ENCODE data around the gene UBE2I.
"Not testable (repeated sequence)": the region's sequence is repeated elsewhere in the genome, so short reads cannot be mapped to it uniquely, and the experiment has no call there.

The UBE2I gene

DNA sequence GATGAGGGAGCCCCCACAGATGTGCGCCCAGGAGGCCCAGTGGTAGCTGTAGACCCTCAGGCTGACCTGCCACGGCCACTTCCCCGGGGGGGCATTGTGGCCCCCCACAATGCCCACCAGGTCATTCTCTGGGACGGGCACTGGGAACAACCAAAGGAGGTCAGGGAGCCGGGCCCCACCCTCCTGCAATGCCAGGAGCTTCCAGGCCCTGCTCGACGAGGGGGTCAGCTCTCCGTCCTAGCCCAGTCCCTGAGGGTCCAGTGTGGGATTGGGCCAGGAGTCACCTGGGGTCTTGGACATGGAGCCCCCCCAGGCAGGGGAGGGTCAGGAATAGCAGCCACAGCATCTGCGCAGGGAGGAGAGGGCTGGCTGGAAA lies 46.6 kb upstream of the UBE2I start:
- no peak overlapping the region for H3K4me3 ChIP-seq (replicated peaks; ENCODE audit: low read depth, low read length)
- DNase-seq (ENCODE audit: extremely low read depth, low read depth), result no peak
- TF ChIP-seq, protein P1, sequence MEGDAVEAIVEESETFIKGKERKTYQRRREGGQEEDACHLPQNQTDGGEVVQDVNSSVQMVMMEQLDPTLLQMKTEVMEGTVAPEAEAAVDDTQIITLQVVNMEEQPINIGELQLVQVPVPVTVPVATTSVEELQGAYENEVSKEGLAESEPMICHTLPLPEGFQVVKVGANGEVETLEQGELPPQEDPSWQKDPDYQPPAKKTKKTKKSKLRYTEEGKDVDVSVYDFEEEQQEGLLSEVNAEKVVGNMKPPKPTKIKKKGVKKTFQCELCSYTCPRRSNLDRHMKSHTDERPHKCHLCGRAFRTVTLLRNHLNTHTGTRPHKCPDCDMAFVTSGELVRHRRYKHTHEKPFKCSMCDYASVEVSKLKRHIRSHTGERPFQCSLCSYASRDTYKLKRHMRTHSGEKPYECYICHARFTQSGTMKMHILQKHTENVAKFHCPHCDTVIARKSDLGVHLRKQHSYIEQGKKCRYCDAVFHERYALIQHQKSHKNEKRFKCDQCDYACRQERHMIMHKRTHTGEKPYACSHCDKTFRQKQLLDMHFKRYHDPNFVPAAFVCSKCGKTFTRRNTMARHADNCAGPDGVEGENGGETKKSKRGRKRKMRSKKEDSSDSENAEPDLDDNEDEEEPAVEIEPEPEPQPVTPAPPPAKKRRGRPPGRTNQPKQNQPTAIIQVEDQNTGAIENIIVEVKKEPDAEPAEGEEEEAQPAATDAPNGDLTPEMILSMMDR (IDR thresholded peaks at IDR 0.05; ENCODE audit: low read depth, low read length, missing control alignments), result no peak

DNA sequence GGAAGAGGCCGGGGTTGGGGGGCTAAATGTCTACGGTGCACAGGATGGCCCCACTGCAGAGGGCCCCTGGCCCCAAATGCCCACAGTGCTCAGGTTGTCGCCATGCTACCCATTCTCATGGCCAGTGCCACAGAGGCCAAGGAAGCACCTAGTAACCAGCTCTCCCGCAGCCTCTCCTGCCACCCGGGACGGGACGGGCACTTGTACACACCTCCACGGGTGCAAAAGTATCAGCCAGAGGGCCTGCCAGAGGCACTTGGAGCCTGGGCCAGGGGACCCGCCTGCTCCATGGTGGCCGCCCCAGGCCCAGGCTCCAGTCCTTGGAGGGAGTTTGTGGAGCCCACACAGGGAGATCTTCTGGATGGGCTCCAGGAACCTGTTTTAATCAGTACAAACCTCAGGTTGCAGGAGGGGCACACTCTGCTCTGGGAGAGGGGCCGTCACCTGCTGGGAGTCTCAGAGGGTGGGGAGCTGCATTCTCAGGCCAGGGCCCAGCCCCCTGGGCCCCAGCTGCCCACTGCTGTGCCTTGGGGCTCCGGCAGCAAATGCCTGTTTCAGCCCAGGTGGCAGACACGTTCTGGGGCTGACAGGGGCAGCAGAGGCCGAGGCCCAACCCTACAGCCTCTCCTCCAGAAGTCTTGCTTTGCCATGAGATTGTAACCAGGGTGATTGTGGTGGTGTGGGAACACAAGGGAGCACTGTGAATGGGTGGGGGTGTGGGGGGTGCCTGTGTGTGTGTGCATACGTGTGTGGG lies 45.7 kb upstream of the UBE2I start:
- no peak overlapping the region for H3K4me3 ChIP-seq (replicated peaks; ENCODE audit: low read depth, low read length)
- TF ChIP-seq, protein P1 (IDR thresholded peaks at IDR 0.05; ENCODE audit: low read depth, low read length, missing control alignments), result no peak
- DNase-seq (ENCODE audit: extremely low read depth, low read depth), result no peak

DNA sequence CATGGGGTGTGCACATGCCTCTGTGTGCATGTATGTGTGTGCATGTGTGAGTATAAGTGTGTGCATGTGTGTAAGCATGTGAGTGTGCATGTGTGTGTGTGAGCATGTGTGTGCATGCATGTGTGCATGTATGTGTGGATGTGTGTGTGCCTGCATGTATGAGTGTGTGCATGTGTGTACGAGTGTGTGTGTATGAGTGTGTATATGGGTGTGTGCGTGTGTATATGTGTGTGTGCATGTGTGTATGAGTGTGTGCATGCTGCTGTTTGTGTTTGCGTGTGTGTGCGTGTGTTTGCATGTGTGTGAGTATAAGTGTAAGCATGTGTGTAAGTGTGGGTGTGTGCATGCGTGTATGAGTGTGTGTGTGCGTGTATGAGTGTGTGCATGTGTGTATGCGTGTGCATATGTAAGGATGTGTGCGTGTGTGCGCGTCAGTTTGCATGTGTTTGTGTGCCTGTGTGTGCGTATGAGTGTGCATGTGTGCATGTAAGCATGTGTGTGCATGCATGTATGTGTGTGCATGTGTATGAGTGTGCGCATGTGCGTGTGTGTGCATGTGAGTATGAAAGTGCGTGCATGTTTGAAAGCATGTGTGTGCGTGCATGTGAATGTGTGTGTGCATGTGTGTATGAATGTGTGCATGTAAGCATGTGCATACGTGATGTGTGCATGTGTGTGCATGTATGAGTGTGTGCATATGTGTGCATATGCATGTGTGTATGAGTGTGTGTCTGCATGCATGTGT lies 44.9 kb upstream of the UBE2I start:
- DNase-seq (ENCODE audit: extremely low read depth, low read depth), result no peak
- TF ChIP-seq, protein P1 (IDR thresholded peaks at IDR 0.05; ENCODE audit: low read depth, low read length, missing control alignments), result no peak

DNA sequence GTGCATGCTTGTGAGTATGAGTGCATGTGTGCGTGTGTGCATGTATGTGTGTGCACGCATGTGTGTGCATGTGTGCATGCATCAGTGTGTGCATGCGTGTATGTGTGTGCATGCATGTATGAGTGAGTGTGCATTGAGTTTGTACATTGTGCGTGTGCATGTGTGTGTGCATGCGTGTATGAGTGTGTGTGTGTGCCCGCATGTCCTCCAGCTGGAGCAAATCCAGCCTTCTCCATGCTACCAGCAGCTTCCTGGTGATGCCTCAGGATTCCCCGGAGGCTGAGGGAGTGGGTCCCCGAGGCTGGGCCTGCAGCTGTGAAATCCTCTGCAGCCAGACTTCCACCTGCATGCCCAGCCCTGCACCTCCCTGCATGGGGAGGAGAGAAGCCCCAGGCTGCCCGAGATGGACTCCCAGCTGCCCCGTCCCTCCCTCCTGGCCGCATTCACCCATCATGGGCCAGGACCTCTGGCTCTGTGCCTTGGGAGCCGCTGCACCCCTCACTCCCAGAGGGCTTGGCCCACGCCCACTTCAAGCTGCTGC lies 44.3 kb upstream of the UBE2I start:
- TF ChIP-seq, protein P1 (IDR thresholded peaks at IDR 0.05; ENCODE audit: low read depth, low read length, missing control alignments), result no peak
- no peak for DNase-seq (ENCODE audit: extremely low read depth, low read depth)

More for the DNA sequence above, 44.9 kb upstream of the UBE2I start:
- H3K4me3 ChIP-seq (replicated peaks; ENCODE audit: low read depth, low read length), result no peak overlapping the region

DNA sequence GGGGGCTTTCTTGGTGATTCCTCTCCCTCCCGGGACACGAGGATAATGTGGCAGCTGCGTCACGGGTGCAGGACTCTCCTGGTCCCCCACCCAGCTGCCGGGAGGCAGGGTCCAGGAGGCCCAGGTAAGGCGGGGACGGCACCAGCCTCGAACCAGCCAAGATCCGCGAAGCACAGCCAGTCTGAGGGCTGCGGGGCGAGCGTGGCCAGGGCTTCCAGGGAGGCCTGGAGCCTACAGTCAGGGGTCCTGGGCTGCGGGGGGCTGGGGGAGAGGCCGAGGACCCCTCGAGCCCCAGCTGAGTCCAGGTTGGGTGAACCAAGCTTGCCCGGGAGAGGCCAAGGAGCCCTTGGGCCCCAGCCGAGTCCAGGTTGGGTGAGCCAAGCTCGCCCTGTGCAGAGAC lies 43.6 kb upstream of the UBE2I start:
- H3K4me3 ChIP-seq (replicated peaks; ENCODE audit: low read depth, low read length), result no peak overlapping the region
- no peak for DNase-seq (ENCODE audit: extremely low read depth, low read depth)
- TF ChIP-seq, protein P1 (IDR thresholded peaks at IDR 0.05; ENCODE audit: low read depth, low read length, missing control alignments), result no peak

More for the DNA sequence above, 44.3 kb upstream of the UBE2I start:
- H3K4me3 ChIP-seq (replicated peaks; ENCODE audit: low read depth, low read length), result no peak overlapping the region

DNA sequence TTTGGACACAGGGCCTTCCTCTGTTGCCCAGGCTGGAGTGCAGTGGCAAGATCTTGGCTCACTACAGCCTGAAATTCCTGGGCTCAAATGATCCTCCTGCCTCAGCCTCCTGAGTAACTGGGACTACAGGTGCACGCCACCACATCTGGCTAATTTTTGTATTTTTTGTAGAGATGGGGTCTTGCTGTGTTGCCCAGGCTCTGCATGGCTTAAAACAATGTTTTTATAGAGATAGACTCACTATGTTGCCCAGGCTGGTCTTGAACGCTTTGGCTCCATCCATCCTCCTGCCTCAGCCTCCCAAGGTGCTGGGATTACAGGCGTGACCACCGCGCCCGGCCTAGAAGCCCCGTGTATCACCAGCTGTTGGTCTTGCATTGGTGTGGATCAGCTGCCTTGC lies 40.0 kb upstream of the UBE2I start:
- not testable (repeated sequence) for DNase-seq (ENCODE audit: extremely low read depth, low read depth); H3K4me3 ChIP-seq (replicated peaks; ENCODE audit: low read depth, low read length)

DNA sequence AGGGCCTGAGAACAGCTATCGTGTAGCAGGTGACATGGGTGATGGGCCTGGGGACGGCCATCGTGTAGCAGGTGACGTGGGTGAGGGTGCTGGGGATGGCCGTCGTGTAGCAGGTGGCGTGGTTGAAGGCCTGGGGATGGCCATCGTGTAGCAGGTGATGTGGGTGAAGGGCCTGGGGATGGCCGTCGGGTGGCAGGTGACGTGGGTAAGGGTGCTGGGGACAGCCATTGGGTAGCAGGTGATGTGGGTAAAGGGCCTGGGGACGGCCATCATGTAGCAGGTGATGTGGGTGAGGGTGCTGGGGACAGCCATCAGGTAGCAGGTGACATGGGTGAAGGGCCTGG lies 38.1 kb upstream of the UBE2I start:
- no peak for DNase-seq (ENCODE audit: extremely low read depth, low read depth)
- H3K4me3 ChIP-seq (replicated peaks; ENCODE audit: low read depth, low read length), result no peak overlapping the region
- TF ChIP-seq, protein P1 (IDR thresholded peaks at IDR 0.05; ENCODE audit: low read depth, low read length, missing control alignments), result no peak

DNA sequence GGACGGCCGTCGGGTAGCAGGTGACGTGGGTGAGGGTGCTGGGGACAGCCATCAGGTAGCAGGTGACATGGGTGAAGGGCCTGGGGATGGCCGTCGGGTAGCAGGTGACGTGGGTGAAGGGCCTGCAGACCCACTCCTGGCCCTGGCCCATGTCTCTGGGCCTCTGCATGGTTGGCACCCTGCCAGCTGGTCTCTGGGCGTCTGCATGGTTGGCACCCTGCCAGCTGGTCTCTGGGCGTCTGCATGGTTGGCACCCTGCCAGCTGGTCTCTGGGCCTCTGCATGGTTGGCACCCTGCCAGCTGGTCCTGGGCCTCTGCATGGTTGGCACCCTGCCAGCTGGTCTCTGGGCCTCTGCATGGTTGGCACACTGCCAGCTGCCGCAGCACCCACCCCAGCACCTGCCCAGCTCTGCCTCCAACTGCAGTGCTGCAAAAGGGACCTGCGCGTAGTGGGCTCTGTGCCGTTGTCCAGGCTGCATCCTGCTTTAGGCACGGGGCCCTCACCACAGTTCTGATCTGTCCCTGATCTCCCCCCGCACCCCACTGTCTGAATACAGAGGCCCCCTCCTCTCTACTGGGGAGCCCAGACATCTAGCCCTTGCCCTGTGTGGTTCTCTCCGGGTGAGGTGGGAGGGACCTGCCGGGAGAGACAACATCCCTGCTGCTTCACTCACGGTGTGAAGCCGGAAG lies 37.6 kb upstream of the UBE2I start:
- H3K4me3 ChIP-seq (replicated peaks; ENCODE audit: low read depth, low read length), result not testable (repeated sequence)

More for the DNA sequence above, 37.6 kb upstream of the UBE2I start:
- not testable (repeated sequence) for DNase-seq (ENCODE audit: extremely low read depth, low read depth)
